Islet of Langerhans (tissue), 1 donor: Measurements from ENCODE around the gene KCNH5.

Experiments
- FAIRE-seq: peaks from one replicate; lab custom pipeline; 2011; peaks lifted over from hg19 to GRCh38; lab: Jason Lieb, UNC

Gene KCNH5

GRCh38 chr14:62670526-62670925 is 374.7 kb downstream of the KCNH5 start:
- no peak for FAIRE-seq

GRCh38 chr14:62667421-62667914 is 377.8 kb downstream of the KCNH5 start:
- no peak for FAIRE-seq

GRCh38 chr14:62665286-62665685 is 380.0 kb downstream of the KCNH5 start:
- no peak for FAIRE-seq

GRCh38 chr14:62663456-62663821 is 381.8 kb downstream of the KCNH5 start:
- FAIRE-seq: no peak

- no peak for FAIRE-seq
These were observed 382.3 kb downstream of the KCNH5 start for GRCh38 chr14:62662811-62663455.

GRCh38 chr14:62661818-62662217 is 383.4 kb downstream of the KCNH5 start:
- FAIRE-seq: no peak

GRCh38 chr14:62658631-62659030 is 386.6 kb downstream of the KCNH5 start:
- no peak for FAIRE-seq

- no peak for FAIRE-seq
These were observed 387.9 kb downstream of the KCNH5 start for GRCh38 chr14:62657376-62657775.

- no peak for FAIRE-seq
These were observed 390.1 kb downstream of the KCNH5 start for GRCh38 chr14:62655166-62655565.

- no peak for FAIRE-seq
These were observed 390.6 kb downstream of the KCNH5 start for GRCh38 chr14:62654641-62655040.
